Neutrophil (primary cell): ENCODE results near the gene HCRT.

Source experiments
- H3K27ac ChIP-seq: fragments of 200-600 bp; sonication (generic); 2 replicates; pipeline ENCODE4 v1.5.1; 2016; ENCODE audit warnings: mild to moderate bottlenecking, moderate library complexity
- H3K27me3 ChIP-seq: fragments of 200-600 bp; sonication (generic); 2 replicates; pipeline ENCODE4 v1.6.0; 2016; ENCODE audit warnings: mild to moderate bottlenecking
- H3K36me3 ChIP-seq: fragments of 200-600 bp; sonication (generic); 2 replicates; pipeline ENCODE4 v1.5.1; 2017
- H3K4me1 ChIP-seq, 2 experiments: fragments of 200-600 bp in 1 of 2; sonication (generic) in 1 of 2; 1 replicate in 1 of 2; 2 replicates in 1 of 2; pipeline versions ENCODE4 v1.5.1 to v1.6.1; 2013 to 2016; ENCODE audit warnings: low read depth in 1 of 2, low read length in 1 of 2, mild to moderate bottlenecking in 1 of 2, moderate library complexity in 1 of 2; ENCODE audit not compliant: control insufficient read depth in 1 of 2, insufficient read depth in 1 of 2
- H3K4me3 ChIP-seq, 2 experiments: fragments of 200-600 bp in 1 of 2; sonication (generic) in 1 of 2; 1 replicate in 1 of 2; 2 replicates in 1 of 2; pipeline ENCODE4 v1.5.1; 2013 to 2016; ENCODE audit warnings: low read depth in 1 of 2, low read length in 1 of 2, mild to moderate bottlenecking in 1 of 2, moderate library complexity in 1 of 2
- H3K9me3 ChIP-seq: fragments of 200-600 bp; sonication (generic); 2 replicates; pipeline ENCODE4 v1.5.1; 2016
- TF ChIP-seq, protein P1 (sequence below): fragments of 200-600 bp; sonication (generic); IDR thresholded peaks from 2 replicates; pipeline ENCODE4 v1.5.1; 2016; ENCODE audit warnings: antibody characterized with exemption

HCRT gene

DNA sequence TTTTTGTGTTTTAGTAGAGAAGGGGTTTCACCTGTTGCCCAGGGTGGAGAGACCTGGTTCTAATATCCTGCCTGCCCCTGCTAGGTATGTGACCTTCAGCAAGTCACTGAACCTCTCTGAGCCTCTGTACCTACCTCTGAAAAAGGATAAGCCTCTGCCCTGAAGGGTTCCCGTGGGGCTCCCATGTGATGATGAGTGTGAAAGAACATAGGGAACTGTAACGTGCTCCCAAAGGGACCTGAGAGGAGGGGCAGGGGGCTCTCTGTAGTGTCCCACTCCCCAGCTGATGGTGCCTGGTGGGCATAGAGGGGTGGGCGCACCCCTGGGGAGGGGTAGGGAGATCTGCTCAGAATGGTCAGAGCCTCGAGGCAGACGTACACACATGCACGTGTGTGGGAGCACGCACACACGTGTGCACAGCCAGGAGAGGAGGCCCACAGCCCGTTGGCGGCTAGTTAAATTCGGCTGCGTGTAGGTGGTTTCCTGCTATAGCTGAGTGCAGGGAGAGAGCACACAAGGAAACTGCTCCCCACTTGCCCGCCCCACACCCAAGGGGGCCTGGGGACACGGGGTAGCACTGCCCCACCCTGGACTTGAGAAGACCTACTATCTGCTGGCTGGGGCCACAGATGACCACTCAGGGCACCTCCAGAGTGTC, 11.0 kb downstream of the HCRT start:
- Histone ChIP-seq H3K36me3 (no peaks in the 10 kb centered on the region), H3K9me3 (no peaks in the 10 kb centered on the region), H3K27ac (no peak overlapping the region), H3K27me3 (peaks cover 28% of the 10 kb centered on the region), H3K4me3 (no peak overlapping the region), H3K4me1 (peaks cover 0 to 10% of the 10 kb centered on the region in 2 experiments)
- TF ChIP-seq, protein P1, sequence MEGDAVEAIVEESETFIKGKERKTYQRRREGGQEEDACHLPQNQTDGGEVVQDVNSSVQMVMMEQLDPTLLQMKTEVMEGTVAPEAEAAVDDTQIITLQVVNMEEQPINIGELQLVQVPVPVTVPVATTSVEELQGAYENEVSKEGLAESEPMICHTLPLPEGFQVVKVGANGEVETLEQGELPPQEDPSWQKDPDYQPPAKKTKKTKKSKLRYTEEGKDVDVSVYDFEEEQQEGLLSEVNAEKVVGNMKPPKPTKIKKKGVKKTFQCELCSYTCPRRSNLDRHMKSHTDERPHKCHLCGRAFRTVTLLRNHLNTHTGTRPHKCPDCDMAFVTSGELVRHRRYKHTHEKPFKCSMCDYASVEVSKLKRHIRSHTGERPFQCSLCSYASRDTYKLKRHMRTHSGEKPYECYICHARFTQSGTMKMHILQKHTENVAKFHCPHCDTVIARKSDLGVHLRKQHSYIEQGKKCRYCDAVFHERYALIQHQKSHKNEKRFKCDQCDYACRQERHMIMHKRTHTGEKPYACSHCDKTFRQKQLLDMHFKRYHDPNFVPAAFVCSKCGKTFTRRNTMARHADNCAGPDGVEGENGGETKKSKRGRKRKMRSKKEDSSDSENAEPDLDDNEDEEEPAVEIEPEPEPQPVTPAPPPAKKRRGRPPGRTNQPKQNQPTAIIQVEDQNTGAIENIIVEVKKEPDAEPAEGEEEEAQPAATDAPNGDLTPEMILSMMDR = no peak

DNA sequence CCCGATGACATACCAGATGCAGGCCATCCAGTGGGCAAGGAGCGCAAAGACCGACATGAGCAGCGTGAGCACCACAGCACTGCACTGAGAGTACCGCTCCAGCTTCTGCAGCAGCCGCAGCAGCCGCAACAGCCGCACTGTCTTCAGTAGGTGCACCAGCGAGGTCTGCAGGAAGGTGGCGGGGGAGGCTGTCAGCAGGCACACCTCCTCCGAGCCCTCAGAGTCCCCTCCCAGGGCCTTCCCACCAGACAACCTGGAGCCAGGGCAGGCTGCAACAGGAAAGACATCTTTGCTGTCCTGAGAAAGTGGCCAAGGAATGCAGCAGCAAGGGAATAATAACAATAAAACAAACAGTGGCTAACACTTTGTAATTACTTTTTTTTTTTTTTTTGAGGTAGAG, 13.4 kb downstream of the HCRT start:
- H3K4me1 ChIP-seq = no peaks in the 10 kb centered on the region
- TF ChIP-seq, protein P1 = no peak
- no peaks in the 10 kb centered on the region for H3K36me3 ChIP-seq
- H3K27me3 ChIP-seq = peaks cover 8% of the 10 kb centered on the region
- H3K9me3 ChIP-seq = no peaks in the 10 kb centered on the region
- H3K4me3 ChIP-seq = no peak overlapping the region
- H3K27ac ChIP-seq = no peak overlapping the region

DNA sequence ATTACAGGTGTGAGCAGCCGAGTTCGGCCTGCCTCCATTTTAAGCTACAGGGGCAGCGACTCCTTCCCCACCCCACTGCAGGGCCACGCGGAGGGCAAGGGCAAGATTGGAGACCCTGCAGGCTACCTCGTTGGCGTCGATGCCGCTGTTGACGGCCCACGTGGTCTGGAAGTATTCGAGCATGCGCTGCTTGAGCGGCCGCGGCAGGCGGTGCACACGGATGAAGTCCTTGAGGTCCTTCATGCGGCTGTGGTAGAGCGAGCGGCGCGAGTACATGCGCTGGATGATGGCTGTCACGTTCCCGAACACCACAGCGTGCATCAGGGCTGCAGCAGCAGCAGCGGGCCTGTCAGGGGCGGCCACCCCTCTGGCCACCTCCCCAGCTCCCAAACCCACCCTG, 15.9 kb downstream of the HCRT start:
- H3K36me3 ChIP-seq = no peaks in the 10 kb centered on the region
- TF ChIP-seq, protein P1 = no peak
- no peak overlapping the region for H3K4me3 ChIP-seq
- H3K27me3 ChIP-seq = peaks cover 1% of the 10 kb centered on the region
- H3K4me1 ChIP-seq = no peaks in the 10 kb centered on the region
- no peak overlapping the region for H3K27ac ChIP-seq
- no peaks in the 10 kb centered on the region for H3K9me3 ChIP-seq

DNA sequence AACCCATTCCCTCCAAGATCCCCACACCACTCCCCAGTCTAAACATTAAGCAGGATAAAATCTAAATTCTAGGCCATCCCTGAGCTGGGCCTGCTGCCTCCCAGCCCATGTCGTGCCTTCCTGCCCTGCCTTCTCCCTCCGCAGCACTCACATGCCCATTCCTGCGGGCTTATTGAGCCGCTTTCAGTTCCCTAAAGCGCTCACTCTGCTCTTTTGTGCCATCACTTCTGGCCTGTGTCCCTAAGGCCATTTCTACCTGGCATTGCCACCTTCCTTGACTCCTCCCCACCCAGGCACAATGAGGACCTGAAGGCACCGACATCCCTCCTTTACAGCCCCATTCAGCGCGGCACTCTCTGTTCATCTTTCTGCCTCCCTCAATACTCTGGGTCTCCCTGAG, 17.4 kb downstream of the HCRT start:
- no peak overlapping the region for H3K27ac ChIP-seq
- TF ChIP-seq, protein P1 = no peak
- H3K4me3 ChIP-seq = no peak overlapping the region
- peaks cover under 1 to 3% of the 10 kb centered on the region in 2 experiments for H3K4me1 ChIP-seq
- H3K9me3 ChIP-seq = no peaks in the 10 kb centered on the region
- no peaks in the 10 kb centered on the region for H3K36me3 ChIP-seq
- no peaks in the 10 kb centered on the region for H3K27me3 ChIP-seq

DNA sequence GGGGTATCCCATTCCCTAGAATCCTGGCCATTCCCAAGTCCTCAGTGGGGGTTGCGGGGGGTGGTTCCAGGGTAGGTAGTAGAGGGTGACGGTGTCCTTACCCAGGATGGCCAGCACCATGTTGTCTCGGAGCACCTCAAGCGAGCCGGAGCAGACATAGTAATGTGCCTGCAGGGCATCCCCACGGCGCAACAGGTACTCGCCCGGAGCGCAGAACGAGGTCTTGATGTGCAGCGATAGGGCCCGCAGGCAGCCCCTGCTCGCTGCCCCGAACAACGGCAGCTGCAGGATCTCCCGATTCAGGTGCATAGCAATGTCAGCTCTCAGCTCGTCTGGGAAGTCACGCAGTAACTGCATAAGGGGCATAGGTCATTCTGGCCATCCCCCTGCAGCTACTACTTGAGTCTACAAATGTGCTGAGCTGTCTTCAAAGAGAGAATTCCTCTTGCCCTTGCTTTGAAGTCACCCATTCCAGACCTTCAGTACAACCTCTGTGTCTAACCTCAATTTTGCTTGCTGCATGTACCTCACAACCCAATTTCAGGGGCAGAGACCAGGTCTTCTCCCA, 19.0 kb downstream of the HCRT start:
- TF ChIP-seq, protein P1 = no peak
- H3K27ac ChIP-seq = no peak overlapping the region
- H3K4me3 ChIP-seq = no peak overlapping the region
- H3K36me3 ChIP-seq = no peaks in the 10 kb centered on the region
- H3K27me3 ChIP-seq = no peaks in the 10 kb centered on the region
- peaks cover 16 to 18% of the 10 kb centered on the region in 2 experiments for H3K4me1 ChIP-seq
- no peaks in the 10 kb centered on the region for H3K9me3 ChIP-seq
